Left lung (tissue), 10 donors: ENCODE data around the gene DCD. TPM values are rescaled to one million over a fixed set of nuclear protein-coding genes. Genes with fewer than 3 reads are reported as not detected.

Source experiments
- ATAC-seq: fragments of 200-7000 bp; cut with Tn5 transposase; one replicate; pipeline ENCODE4 v1.9.1; 2020; ENCODE audit warnings: moderate library complexity
- DNase-seq, 4 donors: peaks; one replicate each; pipeline ENCODE4 v3.0.0-alpha.2; 2013 to 2020
- H3K27ac ChIP-seq, 2 donors: fragments of 200-600 bp; sonication (generic) in 1 of 2; one replicate each; pipeline versions ENCODE4 v1.5.0 to v1.8.0; 2020 to 2021
- H3K27me3 ChIP-seq, 2 donors: fragments of 200-600 bp; sonication (generic) in 1 of 2; one replicate each; pipeline versions ENCODE4 v1.5.0 to v1.8.0; 2020 to 2021
- H3K36me3 ChIP-seq, 2 donors: fragments of 200-600 bp; sonication (generic) in 1 of 2; one replicate each; pipeline versions ENCODE4 v1.5.0 to v1.8.0; 2020 to 2021
- H3K4me1 ChIP-seq, 2 donors: fragments of 200-600 bp; one replicate each; pipeline ENCODE4 v1.8.0; 2021
- H3K4me3 ChIP-seq, 2 donors: fragments of 200-600 bp; sonication (generic) in 1 of 2; one replicate each; pipeline versions ENCODE4 v1.5.0 to v1.8.0; 2020 to 2021; ENCODE audit warnings: mild to moderate bottlenecking in 1 of 2
- H3K9me3 ChIP-seq, 2 donors: fragments of 200-600 bp; sonication (generic) in 1 of 2; one replicate each; pipeline versions ENCODE4 v1.5.0 to v1.8.0; 2020 to 2021
- intact Hi-C, 2 donors: fragments of 100-400 bp; cut with DNase I; formaldehyde crosslinking; loops; one replicate each; pipeline versions ENCODE4 v1.11.2 to v1.14.2; 2022
- polyA plus RNA-seq, 6 donors: library from polyadenylated mRNA; unstranded; fragments of 120-200 nt; gene quantifications; one replicate each; pipeline ENCODE4 v1.2.1, GENCODE V29; 2013; ENCODE audit not compliant: insufficient read length in 6 of 6
- total RNA-seq, 2 donors: library from RNA; stranded (reverse); fragmentation: NEBNext Ultra II Directional; extraction: Animal tissue kit (Norgen Biotek cat#: 25700); gene quantifications; one replicate each; pipeline ENCODE4 v1.2.1, GENCODE V29; 2021
- TF ChIP-seq, protein P1 (sequence below), 2 donors: fragments of 200-600 bp; sonication (generic) in 1 of 2; IDR thresholded peaks; one replicate each; pipeline versions ENCODE4 v1.5.0 to v1.8.0; 2021; ENCODE audit warnings: antibody characterized with exemption in 2 of 2
- donor health status: DM: no; HTN: yes; CAD: no.
- donor health status: DM: no; HTN: no; CAD: no.

DCD gene
- total and polyA plus RNA-seq, 8 donors, result not detected

DNA sequence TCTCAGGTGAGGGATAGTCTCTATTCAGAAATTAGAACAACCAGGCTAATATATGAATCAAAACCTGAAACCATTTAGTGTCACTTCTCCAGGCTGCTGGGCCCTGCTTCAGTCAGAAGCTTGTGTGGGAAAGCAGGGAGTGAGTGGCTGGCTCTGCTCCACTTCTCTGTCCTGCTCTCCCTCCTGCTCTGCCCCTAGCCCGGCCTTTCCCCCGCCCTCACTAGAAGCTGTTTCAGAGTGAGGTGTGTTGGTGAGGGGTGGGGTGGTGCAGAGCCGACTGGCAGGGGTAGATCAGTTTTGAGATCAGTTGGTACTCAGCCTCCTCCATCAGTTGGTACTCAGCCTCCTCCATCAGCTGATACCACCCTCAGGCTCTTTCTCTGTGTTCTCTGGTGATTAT, 52.7 kb downstream of the DCD start:
- DNase-seq, result no peak
- ATAC-seq, result no peak
- intact Hi-C loops, result no loop called here

More for the DNA sequence above, 52.7 kb downstream of the DCD start:
- H3K4me1 ChIP-seq, result no peaks in the 10 kb centered on the region
- no peaks in the 10 kb centered on the region for H3K9me3 ChIP-seq
- H3K4me3 ChIP-seq, result no peak overlapping the region
- no peak overlapping the region for H3K27ac ChIP-seq
- no peaks in the 10 kb centered on the region for H3K36me3 ChIP-seq
- TF ChIP-seq, protein P1, sequence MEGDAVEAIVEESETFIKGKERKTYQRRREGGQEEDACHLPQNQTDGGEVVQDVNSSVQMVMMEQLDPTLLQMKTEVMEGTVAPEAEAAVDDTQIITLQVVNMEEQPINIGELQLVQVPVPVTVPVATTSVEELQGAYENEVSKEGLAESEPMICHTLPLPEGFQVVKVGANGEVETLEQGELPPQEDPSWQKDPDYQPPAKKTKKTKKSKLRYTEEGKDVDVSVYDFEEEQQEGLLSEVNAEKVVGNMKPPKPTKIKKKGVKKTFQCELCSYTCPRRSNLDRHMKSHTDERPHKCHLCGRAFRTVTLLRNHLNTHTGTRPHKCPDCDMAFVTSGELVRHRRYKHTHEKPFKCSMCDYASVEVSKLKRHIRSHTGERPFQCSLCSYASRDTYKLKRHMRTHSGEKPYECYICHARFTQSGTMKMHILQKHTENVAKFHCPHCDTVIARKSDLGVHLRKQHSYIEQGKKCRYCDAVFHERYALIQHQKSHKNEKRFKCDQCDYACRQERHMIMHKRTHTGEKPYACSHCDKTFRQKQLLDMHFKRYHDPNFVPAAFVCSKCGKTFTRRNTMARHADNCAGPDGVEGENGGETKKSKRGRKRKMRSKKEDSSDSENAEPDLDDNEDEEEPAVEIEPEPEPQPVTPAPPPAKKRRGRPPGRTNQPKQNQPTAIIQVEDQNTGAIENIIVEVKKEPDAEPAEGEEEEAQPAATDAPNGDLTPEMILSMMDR (IDR thresholded peaks at IDR 0.05), result no peak
- H3K27me3 ChIP-seq, result peaks cover 0 to 33% of the 10 kb centered on the region in 2 donors

Other genes starting within 250 kb of the DCD start
- 100 to 1,000 TPM in 1 of 2 donors, 10 to 100 TPM in 1; 76.4 to 142 TPM for gene ITGA5, start 229.1 kb downstream of the DCD start, total RNA-seq
- gene ITGA5, start 229.1 kb downstream of the DCD start, polyA plus RNA-seq, result 10 to 100 TPM; 56.1 to 75.4 (median 69.5) TPM
- gene GTSF1, start 174.8 kb downstream of the DCD start, total RNA-seq, result 1 to 10 TPM in 1 of 2 donors, under 1 TPM in 1; 0.47 to 1.4 TPM
- under 1 TPM in 4 of 6 donors, not detected in 2; 0.13 to 0.91 (median 0.34) TPM for gene GTSF1, start 174.8 kb downstream of the DCD start, polyA plus RNA-seq
- 10 to 100 TPM; 39.3 to 95.7 TPM for gene NCKAP1L, start 150.6 kb downstream of the DCD start, total RNA-seq
- 1 to 10 TPM; 5.1 to 8.4 (median 6.6) TPM for gene NCKAP1L, start 150.6 kb downstream of the DCD start, polyA plus RNA-seq
- 1 to 10 TPM; 2.1 to 8.1 TPM for gene PDE1B, start 98.8 kb downstream of the DCD start, total RNA-seq
- gene PDE1B, start 98.8 kb downstream of the DCD start, polyA plus RNA-seq, result 1 to 10 TPM; 3.3 to 4.9 (median 4.6) TPM
- under 1 TPM; 0.18 to 0.26 TPM for gene PPP1R1A, start 59.7 kb downstream of the DCD start, total RNA-seq
- 1 to 10 TPM; 2.6 to 4.5 (median 3.7) TPM for gene PPP1R1A, start 59.7 kb downstream of the DCD start, polyA plus RNA-seq
- not detected for gene LACRT, start 13.5 kb downstream of the DCD start, total RNA-seq
- gene LACRT, start 13.5 kb downstream of the DCD start, polyA plus RNA-seq, result not detected
- gene MUCL1, start 206.2 kb upstream of the DCD start, total RNA-seq, result 1 to 10 TPM in 1 of 2 donors, not detected in 1; 1.8 TPM
- not detected for gene MUCL1, start 206.2 kb upstream of the DCD start, polyA plus RNA-seq